GM04503 (cell line): ENCODE data around the gene CYP3A7.
A peak's percentile ranks its signal among the peaks of the same experiment; 100 is the strongest.
"Not testable (repeated sequence)": the region's sequence is repeated elsewhere in the genome, so short reads cannot be mapped to it uniquely, and the experiment has no call there.

ENCODE experiments used
- DNase-seq: peaks from one replicate; pipeline ENCODE4 v3.0.0-alpha.2; 2012; ENCODE audit warnings: low read depth

Gene CYP3A7

GRCh38 chr7:99734987-99735386 is at the start of gene CYP3A7:
TSS of gene CYP3A7 (minus strand) at chr7:99735196. CDS start at chr7:99735093, 103 bp downstream.
- DNase-seq, result no peak

DNA sequence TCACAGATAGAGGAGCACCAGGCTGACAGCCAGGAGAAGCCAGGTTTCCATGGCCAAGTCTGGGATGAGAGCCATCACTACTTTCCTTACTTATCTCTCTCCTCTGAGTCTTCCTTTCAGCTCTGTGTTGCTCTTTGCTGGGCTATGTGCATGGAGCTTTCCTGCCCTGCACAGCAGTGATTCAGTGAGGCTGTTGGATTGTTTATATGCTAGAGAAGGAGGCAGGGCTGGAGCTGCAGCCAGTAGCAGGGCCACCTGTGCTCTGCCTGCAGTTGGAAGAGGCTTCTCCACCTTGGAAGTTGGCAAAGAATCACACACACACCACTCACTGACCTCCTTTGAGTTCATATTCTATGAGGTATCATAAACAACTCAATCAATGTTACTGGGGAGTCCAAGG is 49.0 kb upstream of the CYP3A7 start, which contains the start of gene CYP3A4:
CYP3A4 (minus strand) TSS at position 178 of the 400 bp plus-strand sequence; CDS start at position 75, 103 bp downstream.
- no peak for DNase-seq

DNA sequence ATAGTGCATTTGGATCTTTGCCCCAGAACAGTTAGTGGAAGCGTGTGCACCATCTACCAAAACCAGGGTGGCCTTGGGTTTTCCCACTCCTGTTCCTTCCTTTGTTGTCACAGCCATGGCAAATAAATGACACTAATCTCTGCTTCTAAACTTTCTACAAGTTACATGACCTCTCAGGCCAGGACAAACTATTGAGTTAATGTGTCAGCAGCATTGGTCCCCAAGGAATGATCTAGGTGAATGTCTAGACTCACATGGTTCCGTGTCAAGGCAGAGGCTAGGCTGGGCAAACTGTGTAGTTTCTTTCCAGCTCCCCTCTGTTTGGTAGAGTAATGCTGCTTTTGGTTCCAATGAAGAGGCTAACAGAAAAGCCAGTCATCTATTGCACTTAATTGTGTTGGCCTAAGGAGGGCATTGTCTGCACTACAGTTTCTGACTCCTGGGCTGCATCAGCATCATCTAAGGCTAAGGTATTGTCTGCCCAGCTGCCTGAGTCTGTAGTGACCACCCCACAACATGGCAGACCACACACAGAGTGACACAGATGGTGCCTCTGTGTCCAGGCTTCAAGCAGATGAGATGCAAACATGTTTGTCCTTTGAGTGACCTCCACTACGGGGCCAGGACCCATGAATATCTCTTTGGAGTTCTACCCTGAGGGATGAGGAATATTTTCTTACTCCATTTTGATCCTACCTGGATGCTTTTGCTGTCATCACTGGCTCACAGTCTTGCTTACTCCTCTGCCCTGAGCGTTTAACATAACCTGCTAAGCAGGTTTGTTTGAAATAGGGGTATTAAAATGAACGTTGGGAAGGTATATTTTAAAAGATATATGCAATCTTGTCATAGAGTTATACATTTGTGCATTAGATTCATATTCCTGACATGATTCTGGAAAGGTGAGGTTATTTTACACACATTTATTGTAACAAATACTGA is 47.3 kb upstream of the CYP3A7 start:
- DNase-seq, result no peak

- no peak for DNase-seq
Observed at GRCh38 chr7:99780588-99780987, 45.6 kb upstream of the CYP3A7 start.

GRCh38 chr7:99779949-99780348 is 45.0 kb upstream of the CYP3A7 start:
- DNase-seq, result no peak

DNA sequence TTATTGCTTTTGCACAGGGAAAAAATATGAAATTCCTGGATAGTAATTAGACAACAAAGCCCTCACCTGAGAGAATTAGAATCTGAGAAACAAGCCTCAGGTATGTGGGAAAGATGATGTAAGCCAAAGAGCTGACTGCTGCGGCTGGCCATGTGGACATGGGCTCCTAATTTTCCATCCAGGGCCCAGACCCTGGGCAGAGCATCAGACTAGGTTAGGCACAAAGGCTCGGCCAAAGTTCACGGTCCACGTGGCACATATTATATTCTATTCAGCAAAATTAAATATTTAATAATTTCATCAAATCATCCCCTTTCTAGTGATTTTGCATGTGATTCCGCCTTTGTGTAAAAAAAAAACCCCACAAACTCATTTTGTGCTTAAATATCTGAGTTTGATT is 43.9 kb upstream of the CYP3A7 start:
- no peak for DNase-seq

- DNase-seq, result not testable (repeated sequence)
Observed at GRCh38 chr7:99773395-99773794, 38.4 kb upstream of the CYP3A7 start.

DNA sequence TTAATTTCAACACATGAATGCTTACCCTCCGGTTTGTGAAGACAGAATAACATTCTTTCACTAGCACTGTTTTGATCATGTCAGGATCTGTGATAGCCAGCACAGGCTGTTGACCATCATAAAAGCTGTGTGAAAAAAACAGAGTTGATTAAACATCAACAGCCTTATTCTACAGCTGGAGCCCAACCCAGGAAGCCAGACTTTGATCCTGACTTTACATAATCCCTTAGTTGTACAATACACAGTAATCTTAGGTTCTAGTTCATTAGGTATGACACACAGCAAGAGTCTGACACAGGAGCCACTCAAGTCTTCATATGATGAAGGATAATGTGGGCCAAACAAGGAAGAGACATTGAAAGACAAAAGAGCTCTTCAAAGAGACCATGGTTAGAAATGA is 37.6 kb upstream of the CYP3A7 start:
- DNase-seq, result no peak

GRCh38 chr7:99769494-99769893 is 34.5 kb upstream of the CYP3A7 start:
- not testable (repeated sequence) for DNase-seq

GRCh38 chr7:99768471-99768870 is 33.5 kb upstream of the CYP3A7 start:
- no peak for DNase-seq

DNA sequence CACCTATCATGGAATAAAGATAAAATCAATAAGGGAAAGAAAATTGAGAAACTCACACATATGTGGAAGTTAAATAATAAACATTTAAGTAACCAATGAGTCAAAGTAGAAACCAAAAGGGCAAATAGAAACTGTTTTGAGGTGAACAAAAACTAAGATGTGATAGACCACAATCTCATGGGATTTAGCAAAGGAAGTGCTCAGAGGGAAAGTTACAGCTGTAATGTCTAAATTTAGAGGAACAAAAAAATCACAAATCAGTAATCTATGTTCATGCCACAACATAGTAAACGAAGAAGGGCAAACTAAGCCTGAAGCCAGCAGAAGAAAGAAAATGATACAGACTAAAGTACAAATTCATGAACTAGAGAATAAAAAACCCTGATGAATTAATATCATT is 32.7 kb upstream of the CYP3A7 start:
- DNase-seq, result no peak

- no peak for DNase-seq
Observed at GRCh38 chr7:99766484-99767099, 31.6 kb upstream of the CYP3A7 start.

- DNase-seq, result no peak
Observed at GRCh38 chr7:99764478-99764877, 29.5 kb upstream of the CYP3A7 start.

DNA sequence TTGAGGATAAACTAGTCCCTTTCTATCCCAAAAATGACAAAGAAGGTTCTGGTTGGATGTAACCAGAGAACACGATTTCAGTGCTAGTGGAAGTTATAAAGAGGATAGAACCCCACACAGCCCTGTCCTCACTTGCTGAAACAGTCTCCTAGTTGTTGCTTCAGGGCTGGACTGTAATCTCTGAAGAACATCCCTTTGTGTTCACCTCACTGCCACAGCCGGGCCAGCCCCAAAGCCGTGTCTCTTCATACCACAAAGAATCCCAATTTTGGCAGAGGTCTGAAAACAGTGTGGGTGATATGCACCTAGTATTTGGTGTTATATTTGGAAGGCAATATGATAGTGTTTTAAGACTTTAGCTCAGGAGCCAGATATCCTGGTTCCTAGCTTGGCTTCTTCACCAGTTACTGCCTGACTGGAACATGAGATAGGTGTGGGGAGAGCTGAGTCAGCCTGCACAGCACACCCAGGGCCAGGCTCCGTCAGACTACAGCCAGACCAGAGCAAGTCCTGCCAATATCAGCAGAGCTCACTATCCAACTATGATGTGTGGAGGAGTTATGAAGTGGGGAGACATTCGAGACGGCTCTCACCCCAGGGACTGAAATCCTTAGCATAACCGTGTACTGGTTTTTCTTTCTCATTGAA is 27.8 kb upstream of the CYP3A7 start:
- DNase-seq, result peak; percentile 11

DNA sequence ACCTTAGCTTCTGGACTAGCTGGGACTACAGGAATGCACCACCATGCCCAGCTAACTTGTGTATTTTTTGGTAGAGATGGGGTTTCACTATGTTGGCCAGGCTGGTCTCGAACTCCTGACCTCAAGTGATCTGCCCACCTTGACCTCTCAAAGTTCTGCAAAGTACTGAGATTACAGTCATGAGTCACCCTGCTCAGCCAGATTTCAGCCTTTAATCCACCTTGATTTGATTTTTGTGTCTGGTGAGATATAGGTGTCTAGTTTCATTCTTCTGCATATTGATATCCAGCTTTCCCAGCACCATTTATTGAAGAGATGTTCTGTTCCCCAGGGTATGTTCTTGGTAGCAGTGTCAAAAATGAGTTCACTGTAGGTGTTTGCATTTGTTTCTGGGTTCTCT is 20.1 kb upstream of the CYP3A7 start:
- DNase-seq, result no peak

DNA sequence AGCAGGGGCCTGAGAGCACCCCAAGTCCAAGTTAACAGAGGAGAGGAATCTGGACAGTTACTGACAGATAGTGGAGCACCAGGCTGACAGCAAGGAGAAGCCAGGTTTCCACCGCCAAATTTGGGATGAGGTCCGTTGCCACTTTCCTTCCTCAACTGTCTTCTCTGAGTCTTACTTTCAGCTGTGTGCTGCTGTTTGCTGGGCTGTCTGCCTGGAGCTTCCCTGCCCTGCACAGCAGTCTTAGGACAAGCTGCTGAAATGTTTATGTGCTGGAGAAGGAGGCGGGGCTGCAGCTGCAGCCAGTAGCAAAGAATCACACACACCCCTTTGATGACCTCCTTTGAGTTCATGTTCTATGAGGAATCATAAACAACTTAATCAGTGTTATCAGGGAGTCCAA is 17.4 kb upstream of the CYP3A7 start:
- DNase-seq, result no peak

DNA sequence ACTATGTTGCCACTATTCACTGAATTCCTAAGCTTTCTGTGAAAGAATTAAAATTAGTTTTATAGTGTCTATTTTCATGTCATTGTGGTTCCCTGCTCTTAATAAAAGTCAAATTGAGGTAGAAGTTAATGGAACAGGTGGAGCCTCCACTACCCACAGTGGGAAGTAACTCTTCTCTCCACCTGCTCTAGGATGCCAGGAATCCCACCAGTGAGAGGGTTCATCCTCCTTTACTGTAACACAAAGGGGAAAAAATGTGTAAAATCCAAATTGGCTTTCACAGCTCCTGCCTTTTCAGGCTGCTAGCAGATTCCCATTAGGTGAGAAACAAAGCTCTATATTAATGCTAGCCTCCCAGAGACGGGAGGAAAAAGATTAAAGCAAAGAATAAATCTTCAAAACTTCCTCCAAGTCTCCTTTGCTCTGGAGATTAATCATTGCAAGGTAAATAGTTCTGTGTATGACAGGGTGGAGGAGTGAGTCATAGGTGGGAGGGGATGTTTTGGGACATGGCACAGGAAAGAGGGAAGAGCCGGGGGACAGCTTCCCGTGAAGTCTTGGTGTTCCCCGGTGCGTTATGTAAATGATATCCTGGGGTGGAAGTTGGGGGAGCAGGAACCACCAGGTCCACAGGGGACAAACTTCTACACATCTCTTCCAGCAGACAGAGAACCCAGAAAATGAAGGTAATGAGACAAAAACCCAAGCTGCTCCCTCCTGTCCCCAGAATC is 16.5 kb upstream of the CYP3A7 start:
- not testable (repeated sequence) for DNase-seq

DNA sequence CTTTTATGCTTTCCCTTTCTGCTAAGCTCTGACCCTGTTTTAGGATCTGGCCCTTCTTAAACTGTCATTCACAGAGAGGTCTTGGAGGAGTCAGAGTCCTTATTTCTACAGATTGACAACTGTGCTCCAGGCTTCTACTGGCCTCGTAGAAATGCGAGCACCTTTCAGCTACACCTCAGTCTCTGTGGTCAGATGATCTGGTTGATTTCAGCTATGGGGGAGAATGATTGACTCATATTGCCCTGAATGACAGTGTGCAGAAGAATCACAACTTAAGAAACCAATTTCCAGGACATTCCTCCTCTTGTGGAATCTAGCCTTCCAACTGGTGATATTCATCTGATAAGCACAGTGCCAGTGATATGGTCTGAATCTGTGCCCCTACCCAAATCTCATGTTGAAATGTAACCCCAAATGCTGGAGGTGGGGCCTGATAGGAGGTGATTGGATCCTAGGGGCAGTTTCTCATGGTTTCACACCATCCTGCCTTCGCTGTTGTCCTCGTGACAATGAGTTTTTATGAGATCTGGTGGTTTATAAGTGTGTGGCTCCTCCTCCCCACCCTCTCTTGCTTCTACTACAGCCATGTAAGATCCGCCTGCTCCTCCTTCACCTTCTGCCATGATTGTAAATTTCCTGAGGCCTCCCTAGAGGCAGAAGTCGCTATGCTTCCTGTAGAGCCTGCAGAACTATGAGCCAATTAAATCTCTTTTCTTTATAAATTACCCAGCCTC is 14.0 kb upstream of the CYP3A7 start:
- no peak for DNase-seq

- DNase-seq, result not testable (repeated sequence)
Observed at GRCh38 chr7:99746915-99747314, 11.9 kb upstream of the CYP3A7 start.

- not testable (repeated sequence) for DNase-seq
Observed at GRCh38 chr7:99745395-99745794, 10.4 kb upstream of the CYP3A7 start.

DNA sequence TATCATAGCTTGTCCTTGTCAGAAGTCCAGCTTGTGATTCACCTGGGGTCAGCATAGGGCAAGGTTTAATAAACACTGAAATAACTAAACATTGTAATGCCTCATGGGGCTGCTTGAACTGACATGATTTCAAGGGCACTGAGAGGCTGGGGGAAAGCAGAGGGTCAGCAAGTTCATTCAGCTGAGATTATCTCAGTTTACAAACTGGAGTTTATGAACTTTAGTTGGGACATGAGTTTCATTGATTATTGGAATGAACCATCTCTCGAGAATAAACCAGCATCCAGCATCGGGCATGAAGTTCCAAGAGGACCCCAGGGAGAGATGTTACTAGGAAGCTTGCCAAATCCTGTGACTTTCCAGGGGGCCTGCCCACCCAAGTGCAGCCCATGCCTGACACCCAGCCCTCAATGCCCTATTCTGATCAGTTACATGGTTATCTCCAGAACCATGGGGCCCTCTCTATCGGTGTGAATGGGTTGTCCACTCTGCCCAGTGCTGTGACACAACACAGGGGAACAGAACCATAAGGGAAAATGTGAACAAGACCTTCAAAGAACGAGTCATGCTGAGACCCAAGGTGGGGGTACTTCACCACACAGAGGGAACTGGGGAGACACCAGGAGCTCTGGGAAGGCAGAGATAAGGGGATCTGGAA is 7.9 kb upstream of the CYP3A7 start:
- DNase-seq, result no peak
